ENCODE results near the gene MGMT.
A peak's percentile ranks its signal among the peaks of the same experiment; 100 is the strongest.

The MGMT gene

DNA sequence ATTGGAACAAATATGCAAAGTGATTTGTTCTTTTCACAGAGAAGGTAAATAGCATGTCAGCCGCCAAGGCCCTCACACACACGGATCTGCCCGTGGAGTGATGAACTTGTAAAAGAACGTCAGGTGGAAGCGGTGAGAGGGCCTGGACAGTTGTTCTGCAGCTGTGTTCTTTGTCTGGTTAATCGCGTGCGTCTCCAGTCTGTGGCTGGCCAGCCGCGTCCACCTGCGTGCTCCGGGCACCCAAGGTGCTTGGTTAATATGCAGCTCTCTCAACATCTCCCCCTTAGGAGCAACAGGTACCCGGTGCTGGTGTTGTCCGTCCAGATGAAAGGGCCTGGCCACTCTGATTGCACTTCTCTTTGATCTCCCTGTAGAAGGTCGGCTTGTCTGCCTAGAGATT, 162.9 kb downstream of the MGMT start:
- DNase-seq = no peak

DNA sequence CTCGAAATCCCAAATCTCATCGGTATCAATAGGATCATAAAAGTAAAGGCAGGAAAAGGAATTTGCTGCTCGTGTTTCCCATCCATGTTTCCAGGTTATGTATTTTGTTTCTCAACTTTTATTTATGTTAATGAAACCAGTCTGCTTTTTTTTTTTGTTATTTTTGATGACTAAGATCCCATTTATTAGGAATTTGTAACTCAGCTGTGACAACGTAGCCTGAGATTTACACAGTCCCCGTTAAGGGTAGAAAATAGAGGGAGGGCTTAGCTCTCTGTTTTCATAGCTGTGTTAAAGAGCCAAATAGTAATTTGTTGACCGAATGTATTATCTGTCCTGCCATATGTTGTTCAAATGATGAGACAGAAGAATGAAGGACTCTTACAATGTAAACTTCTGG, 164.0 kb downstream of the MGMT start:
- DNase-seq = no peak

DNA sequence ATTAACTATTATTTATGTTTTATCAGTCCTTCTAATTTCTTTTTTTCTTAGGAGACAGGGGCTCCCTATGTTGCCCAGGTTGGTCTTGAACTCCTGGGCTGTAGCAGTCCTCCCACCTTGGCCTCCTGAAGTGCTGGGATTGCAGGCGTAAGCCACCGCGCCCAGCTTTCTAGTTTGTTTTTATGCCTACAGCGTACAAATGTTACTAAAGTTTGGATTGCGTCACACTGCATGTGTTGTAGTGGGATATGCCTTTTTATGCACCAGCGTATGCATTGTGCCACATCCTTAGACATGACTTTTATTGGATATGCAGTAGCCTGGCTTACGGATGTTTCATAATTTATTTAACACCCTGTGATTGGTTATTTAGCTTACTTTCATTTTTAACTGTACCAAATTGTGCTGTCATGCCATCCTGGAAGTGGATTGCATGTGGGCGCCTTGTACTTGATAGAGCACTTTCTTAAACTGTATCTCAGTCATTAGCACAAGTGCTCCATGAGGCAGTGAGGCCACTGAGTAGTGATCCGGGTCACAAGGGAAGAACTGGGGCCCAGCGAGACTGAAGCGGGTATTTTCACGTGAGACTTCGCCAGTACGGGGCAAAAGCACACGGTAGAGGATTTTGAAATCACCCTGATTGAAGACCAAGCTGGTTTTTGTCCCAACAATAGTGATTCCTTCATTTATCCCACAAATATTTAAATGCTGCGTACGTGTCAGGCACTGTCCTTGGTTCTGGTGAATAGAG, 165.0 kb downstream of the MGMT start:
- DNase-seq = no peak

DNA sequence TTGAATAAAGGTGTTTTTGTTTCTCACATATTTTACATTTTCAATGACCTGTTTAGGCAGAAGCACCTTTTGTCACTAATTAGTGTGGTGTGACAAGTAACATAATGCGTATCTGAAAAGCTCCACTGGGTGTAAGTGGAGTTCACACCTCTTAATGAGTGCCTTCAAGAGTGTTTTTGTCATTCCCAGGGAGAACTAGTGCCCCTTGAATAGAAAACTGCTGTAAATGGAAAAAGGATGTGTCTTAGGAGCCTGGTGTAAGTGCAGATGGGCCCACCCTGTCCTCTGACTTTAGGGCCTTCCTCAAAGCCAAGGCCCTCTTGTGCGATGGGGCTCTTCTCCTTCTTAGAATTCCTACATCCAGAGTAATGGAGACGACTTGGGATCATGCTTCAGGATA, 170.0 kb downstream of the MGMT start:
- no peak for DNase-seq

DNA sequence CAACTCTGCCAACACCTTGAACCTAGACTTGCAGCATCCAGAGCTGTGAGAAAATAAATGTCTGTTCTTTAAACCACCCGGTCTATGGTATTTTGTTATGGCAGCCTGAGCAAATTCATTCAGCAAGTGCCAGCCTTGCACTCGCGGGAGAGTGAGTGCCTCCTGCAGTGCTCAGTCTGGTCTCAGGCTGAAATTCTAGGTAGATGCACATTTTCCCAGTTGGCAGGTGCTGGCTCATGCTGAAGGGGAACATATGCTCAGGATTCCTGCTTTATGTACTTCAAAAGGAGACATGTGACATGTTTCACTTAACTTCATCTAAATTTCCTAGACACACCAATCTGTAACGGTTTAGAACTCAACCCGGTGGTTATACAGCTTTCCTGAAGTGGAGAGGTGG, 170.8 kb downstream of the MGMT start:
- DNase-seq = no peak

DNA sequence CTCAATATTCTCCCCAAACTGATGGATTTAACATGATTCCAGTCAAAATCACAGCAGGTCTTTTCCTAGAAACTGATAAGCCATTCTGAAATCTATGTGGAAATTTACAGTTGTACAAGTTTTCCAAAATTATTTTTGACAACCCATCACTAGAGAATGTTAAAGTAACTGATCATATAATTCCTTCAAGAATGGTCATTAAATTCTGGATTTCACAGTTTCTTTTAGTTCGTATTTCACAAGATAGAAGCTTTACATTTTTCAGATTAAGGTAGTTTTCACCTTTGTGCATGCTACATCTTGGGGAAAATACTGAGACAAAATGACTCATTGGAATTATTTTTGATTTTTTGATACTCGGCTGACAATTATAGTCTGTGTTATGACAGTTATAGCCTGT, 174.3 kb downstream of the MGMT start:
- DNase-seq = no peak

DNA sequence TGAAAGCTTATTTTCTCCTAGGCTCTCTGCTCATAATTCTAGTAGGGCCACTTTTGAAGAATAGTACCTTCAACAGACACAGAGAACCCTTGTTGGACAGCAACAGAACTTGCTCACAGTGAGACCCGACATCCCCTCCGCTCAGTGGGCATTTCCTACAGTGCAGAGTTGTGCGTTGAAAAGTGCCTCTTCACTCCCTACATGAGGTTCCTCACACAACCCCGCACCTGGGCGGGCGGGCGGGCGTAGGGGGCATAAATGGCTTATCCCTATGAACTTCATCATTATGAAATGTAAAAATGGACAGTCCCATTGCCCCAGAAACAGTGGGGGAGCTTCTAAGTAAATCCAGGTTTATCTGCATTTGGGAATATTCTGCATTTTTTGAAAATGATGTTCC, 174.9 kb downstream of the MGMT start:
- DNase-seq = no peak

DNA sequence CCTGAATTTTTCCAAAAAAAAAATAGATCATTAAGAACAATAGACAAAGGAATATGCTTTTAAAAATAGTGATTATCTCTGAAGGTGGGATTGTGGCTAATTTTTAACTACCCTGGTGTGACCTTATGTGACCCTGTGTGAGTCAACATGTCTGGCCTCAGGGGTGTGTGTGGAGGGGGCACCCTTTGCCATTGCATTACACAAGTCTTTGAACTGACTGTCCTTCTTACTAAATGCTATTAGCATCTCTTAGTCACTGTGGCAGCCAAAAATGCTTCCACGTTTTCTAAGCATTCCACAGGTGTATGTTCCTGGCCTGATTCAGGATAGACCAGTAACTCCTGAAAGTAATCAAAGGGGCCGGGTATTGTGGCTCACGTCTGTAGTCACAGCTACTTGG, 175.4 kb downstream of the MGMT start:
- no peak for DNase-seq

DNA sequence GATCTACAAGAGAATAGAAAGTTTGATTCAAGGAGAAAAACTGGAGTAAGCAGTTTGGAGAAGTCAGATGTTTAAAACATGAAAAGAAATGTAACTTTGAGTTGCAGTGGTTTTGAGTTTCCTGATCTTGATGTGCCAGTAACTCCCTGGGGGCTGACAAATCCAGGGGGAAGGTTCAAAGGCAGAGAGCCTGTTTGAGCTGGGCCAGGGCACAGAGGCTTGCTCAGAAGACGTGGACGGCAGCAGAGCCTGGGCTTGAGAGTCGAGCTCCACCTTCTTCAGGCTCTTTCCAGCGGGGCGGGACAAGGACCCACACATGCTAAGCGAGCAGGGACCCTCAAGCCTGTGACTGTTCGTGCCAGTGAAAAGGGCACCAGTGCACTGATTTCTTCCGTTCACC, 176.2 kb downstream of the MGMT start:
- no peak for DNase-seq

DNA sequence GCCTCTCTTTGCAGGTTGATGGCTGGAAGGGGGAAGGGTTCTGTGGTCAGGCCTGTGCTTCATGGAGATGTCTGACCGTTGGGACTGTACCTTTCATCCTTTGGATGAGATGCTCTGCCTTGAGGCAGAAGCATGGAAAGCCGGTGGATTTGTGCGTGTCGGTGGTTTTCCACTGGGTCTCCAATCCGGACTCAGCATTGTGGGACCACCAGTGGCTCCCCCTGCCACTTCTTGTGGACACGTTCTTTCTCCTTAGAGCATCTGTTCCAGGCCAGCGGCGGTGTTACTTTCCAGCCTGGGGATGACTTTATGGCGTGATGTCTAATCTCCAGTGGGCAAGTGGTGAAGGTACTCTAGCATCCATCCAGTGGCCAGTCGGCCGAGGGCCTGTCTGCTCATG, 178.4 kb downstream of the MGMT start:
- no peak for DNase-seq

DNA sequence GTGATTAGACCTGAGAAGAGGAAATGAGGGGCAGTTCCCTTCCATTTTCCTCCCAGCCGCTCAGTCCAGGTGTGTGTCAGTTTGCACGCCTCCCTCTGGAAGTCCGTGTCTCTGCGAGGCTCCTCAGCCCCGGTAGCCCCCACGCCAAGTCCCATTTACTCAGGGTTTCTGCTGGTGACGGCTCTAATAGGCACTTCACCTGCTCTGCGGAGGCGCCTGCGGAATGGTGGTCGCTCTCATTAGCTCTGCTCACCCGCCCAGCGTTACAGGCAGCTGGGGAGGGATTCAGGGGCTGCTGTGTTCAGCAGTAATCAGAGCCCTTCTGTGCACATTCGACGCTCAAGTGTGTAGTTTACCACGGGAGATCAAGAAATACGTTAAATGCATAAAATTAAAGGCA, 179.9 kb downstream of the MGMT start:
- DNase-seq = no peak

DNA sequence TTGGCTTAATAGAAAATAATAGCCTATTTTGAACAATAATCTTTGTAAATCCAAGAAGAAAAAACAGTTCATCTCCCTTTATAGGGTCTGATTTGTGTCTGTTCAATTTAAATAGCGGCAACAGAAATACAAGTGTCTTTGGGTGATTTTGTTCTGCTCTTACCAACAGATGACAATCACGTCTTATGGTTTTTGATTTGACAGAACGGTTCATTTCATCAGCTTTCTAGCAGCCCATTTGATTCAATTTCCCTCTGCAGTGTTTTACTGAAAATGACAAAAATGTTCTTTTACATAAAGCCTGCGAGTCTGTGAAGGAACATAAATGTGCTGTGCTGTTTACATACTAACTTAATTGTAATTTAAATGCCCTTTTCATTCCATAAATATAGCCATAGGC, 180.5 kb downstream of the MGMT start:
- no peak for DNase-seq

DNA sequence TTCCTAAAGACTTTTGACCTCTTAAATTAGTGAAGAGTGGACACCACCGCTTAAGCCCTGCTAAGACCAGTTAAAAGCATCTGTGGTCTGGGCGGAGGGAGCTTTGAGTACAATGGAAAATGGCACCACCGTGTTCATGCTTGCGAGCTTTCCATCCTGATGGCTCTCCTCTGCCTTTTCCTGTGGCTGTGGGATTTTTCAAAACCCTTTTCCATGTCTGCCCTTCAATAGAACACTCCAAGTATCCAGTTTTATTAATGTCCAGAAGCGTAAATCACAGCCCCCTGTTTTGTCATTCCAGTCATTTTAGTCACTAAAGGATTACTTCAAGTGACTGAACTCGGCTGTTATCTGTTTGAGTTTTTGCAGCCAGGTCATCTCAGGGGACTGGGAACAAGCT, 181.8 kb downstream of the MGMT start:
- DNase-seq = no peak

DNA sequence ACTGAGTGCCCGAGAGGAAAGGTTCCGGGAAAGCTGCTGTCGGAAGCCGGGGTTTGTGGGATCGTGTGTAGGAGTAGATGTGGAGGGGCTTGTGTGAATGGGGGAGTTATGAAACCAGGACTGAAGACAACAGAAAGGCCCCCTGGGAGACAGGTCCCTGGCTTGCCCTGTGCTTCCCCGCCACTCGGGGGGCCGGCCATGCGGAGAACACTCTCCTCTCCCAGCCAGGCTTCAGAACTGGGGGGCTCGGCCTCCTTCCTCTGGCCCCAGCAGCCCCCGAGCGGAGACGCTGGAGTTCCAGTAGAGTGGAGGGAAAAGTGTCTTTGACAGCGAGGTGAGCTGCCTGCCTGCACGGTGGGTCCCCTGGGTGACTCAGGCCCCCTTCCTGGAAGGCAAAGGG, 185.0 kb downstream of the MGMT start:
- no peak for DNase-seq

DNA sequence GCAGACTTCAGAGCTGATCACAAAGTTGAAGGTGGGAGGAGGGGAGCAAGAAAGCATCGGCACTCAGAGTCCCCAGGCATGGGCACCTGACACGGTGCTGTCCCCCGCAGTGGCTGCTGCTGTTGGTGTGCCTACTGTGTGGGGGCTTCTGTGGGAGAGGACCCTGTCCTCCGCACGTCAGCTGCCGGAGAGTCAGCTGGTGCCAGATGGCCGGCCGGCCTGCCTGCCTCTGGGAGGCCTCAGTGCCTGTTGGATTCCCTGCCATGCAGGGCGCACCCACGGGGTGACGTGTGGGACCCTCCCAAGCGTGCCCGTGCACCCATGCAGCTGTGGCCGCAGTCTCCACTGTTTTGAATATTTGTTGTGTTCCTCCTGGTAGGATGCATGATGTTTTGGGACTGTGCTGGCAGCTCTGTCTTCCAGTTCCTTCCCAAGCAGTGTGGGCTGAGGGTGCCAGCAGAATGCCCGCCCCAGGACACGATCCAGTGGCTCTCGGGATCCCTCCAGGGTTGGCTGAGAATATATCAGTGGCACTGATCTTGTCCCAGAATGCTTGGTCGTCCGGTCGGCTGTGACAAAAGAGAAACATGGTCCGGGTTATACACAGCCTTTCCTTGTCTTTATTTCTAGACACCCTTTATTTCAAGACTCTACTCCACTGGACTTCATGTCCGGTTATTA, 185.6 kb downstream of the MGMT start:
- no peak for DNase-seq

DNA sequence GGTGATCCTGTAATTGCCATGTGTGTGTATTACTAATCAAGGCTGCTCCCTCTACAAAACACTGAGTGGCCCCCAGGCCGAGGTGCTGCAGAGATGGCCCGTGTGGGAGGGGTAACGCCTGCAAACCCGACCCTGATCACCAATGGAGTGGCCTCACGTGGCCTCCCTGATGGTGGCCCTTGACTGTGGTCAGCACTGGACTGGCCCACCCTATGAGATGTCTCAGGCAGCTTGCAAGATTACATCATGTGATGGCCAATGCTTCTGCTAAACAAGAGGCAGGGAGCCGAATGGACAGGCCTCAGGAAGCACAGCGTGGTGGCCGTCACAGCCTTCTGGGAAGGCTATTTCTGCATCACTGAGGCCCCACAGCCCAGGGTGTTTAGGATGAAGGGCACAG, 186.4 kb downstream of the MGMT start:
- no peak for DNase-seq

DNA sequence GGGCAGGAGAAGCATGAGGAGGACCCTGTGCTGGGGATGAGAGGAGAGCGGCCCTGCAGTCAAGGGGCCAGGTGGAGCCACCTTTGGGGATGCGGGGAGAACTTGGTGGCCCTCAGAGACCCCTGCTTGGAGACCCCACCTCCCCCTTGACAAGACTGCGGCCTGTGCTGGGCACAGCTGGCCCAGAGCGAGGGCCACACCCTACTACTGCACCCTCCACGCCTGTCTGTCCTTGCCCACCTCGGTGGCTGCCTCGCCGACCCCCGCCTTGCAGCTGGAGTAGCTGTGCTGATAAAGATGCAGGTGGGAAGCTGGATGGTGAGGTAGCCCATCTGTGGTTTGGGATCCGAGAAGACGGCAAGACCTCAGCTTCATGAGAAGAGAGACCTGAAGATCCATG, 186.8 kb downstream of the MGMT start:
- no peak for DNase-seq

DNA sequence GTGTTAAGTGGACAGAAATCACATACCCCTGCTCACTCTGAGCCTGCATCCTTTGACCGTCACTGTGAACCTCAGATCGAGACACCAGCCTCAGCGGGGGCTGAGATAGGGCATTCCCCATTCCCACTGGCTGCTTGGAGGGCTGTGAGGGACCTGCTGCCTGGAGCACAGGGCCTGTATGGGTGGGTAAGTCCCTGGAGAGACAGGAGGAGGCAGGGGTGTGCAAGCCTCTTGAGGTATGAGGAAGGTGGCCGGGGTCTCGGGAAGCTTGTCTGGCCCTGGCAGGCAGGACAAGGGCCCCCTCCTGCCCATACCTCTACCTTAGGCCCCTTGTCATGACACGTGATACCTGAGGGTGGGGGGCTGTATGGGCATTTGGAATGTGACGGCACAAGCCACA, 187.4 kb downstream of the MGMT start:
- no peak for DNase-seq

DNA sequence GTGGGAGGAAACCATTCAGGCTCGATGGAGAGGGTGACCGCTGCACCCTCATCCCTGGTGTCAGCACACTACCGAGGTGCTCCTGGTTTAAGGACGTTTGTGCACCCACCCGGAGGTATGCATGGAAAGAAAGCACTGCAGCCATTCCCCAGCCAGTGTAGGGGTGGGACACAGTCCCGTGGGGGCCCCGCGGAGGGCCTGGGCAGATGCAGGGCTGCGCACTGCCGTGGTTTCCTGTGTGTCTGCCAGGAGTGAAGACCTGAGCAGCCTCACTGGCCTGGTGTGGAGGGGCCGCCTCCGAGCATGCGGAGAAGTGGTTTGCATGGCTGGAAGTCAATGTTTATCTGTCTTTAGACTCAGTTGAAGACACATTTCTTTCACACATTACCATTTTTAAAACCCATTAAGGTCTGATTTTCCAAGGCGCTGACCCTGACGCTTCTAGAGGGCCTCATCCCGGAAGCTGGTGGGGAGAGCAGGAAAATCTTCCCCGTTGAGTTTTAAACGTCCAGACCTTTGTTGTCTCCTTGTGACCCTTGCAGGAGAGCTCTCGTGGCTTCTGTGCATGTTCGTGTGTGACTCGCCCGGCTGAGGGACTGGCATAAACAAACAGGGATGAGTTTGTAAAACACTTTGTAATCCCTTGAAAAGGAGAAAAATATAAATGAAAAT, 188.1 kb downstream of the MGMT start:
- no peak for DNase-seq

DNA sequence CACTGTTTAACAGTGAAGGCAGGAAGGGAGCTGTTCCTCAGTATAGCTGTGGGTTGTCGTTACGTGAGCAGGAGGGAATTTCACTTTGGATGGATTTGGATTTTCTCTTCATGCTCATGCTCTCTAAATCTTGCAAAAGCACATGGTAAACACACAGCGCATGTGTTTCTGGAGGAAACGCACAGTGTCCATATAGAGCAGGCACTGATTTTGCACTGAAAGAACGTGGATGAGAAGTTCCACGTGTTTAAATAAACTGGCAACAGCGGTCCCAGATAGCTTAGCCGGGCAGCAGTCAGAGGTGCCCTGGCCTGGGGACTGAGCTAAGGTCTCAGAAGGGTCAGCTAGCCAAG, 188.6 kb downstream of the MGMT start:
- DNase-seq = no peak

DNA sequence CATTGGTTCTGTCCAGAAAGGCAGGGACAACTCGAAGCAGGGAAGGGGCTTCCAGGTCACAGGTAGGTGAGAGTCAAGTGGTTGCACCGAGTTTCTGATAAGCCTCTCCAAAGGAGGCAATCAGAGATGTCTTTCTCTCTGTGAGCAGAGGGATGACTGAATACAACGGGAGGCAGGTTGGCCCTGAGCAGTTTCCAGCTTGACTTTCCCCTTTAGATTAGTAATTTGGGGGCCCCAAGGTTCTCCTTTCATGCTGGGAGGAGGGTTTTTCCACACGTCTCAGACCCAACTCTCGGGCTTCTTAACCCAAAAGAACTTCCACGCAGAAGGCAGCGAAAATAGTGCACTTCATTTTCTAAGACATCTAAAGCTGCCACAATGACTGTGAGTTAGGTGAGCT, 189.6 kb downstream of the MGMT start:
- DNase-seq = no peak

DNA sequence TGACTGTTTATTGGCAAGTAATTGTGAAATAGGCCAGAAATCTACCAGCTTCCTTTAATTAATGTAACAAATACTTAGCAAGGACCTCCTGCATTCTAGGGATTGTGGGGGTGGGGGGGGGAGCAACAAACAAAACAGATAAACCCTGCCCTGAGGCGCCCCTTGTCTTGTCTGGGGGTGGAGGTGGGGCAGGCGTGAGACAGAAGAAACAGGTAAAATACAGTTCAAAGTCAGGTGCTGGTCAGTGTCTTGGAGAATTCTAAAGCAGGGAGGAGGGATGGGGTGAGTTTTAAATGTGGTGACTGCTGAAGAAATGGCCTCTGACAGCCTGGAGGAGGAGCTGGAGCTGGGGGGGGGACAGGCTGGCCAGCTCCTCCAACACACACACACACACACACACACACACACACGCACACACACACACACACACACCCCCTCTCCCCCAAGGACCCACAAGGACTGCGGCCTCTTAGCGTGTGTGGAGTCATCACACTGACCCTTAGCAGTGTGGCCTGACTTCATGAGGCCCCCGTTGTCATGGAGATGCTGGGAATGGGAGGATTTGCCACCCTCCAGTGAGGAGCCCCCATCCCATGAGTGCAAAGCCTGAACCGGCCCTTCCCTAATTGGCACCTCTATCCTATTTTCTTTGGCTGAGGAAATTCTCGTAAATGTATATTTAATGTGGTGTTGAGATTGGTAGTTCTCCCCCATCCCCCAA, 190.4 kb downstream of the MGMT start:
- no peak for DNase-seq

DNA sequence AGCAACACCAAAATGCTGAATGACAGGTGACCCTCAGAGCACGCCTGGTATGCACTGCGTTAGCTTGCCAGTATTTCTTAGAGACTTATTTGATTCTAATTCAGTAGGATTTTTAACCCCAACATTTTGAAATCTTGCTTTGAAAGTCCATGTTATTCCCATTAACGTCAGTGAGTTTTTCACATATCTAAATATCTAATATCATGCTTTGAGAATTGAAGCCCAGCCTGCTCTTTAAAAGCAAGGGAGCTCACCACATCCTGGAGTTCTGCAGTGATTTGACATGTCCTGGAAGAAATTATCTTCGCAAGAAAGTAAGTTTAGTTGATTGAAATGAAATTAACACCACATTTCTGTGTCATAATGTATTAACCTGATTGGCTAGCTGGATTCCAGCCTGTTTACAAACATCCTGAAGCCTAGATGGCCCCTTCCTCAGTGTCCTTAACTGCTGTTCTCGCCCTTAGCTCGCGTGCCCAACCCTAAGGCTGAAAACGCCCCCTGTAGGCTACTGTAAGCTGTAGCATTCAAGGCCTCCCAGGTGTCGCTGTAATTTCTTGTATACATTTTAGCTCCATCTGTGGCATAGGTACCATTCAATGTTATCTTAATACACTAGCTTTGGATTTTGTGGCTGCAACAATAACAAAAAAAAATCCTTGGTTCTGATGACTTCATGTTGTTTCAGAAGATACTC, 191.5 kb downstream of the MGMT start:
- DNase-seq = peak; percentile 1
